Measurements from ENCODE around the gene ZSCAN31.
"Not testable (repeated sequence)": the region's sequence is repeated elsewhere in the genome, so short reads cannot be mapped to it uniquely, and the experiment has no call there.

ZSCAN31 gene

GRCh38 chr6:28312939-28313338 is 23.0 kb downstream of the ZSCAN31 start:
- DNase-seq = no peak

- no peak for DNase-seq
Measured at GRCh38 chr6:28311139-28311823, 24.7 kb downstream of the ZSCAN31 start.

- DNase-seq = not testable (repeated sequence)
Measured at GRCh38 chr6:28306363-28306762, 29.6 kb downstream of the ZSCAN31 start.

GRCh38 chr6:28303570-28303969 is 32.4 kb downstream of the ZSCAN31 start:
- no peak for DNase-seq

- DNase-seq = no peak
Measured at GRCh38 chr6:28296520-28297060, 39.4 kb downstream of the ZSCAN31 start.

GRCh38 chr6:28295326-28295725 is 40.6 kb downstream of the ZSCAN31 start:
- DNase-seq = no peak

GRCh38 chr6:28291573-28291972 is 44.4 kb downstream of the ZSCAN31 start:
- DNase-seq = no peak

- DNase-seq = no peak
Measured at GRCh38 chr6:28282926-28283325, 53.0 kb downstream of the ZSCAN31 start.

GRCh38 chr6:28281288-28282064 is 54.5 kb downstream of the ZSCAN31 start, which contains the start of gene PGBD1:
TSS of gene PGBD1 (plus strand) at chr6:28281572. CDS start at chr6:28283814, 2,242 bp downstream.
- peak; percentile 60 for DNase-seq

GRCh38 chr6:28280595-28281287 is 55.2 kb downstream of the ZSCAN31 start:
- no peak for DNase-seq

GRCh38 chr6:28277746-28278145 is 58.2 kb downstream of the ZSCAN31 start:
- no peak for DNase-seq

- no peak for DNase-seq
Measured at GRCh38 chr6:28274888-28275287, 61.1 kb downstream of the ZSCAN31 start.
